ENCODE data around the gene CLBA1.
"Not testable (repeated sequence)": the region's sequence is repeated elsewhere in the genome, so short reads cannot be mapped to it uniquely, and the experiment has no call there.

The CLBA1 gene

GRCh38 chr14:104947881-104948735 is 37.5 kb upstream of the CLBA1 start:
- not testable (repeated sequence) for DNase-seq (ENCODE audit: low spot score)

DNA sequence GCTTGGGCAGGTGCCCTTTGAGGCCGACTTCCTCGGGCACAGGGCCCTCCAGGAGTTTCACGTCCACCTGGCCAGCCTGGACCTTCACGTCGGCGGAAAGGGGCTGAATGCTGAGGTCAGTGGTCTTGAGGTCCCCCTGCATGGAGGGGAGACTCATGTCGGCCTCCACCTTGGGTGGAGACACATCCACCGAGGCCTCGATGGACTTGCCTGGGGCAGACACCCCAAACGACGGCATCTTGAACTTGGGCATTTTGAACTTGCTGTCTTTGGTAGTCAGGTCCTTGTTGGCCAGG is 36.9 kb upstream of the CLBA1 start:
- no peak for DNase-seq (ENCODE audit: low spot score)

GRCh38 chr14:104949406-104949955 is 36.1 kb upstream of the CLBA1 start:
- not testable (repeated sequence) for DNase-seq (ENCODE audit: low spot score)

- DNase-seq (ENCODE audit: low spot score), result no peak
Measured at GRCh38 chr14:104950021-104950420, 35.6 kb upstream of the CLBA1 start.

- not testable (repeated sequence) for DNase-seq (ENCODE audit: low spot score)
Measured at GRCh38 chr14:104950701-104951100, 34.9 kb upstream of the CLBA1 start.

GRCh38 chr14:104951863-104952657 is 33.5 kb upstream of the CLBA1 start:
- not testable (repeated sequence) for DNase-seq (ENCODE audit: low spot score)

- DNase-seq (ENCODE audit: low spot score), result no peak
Measured at GRCh38 chr14:104953097-104953496, 32.5 kb upstream of the CLBA1 start.

DNA sequence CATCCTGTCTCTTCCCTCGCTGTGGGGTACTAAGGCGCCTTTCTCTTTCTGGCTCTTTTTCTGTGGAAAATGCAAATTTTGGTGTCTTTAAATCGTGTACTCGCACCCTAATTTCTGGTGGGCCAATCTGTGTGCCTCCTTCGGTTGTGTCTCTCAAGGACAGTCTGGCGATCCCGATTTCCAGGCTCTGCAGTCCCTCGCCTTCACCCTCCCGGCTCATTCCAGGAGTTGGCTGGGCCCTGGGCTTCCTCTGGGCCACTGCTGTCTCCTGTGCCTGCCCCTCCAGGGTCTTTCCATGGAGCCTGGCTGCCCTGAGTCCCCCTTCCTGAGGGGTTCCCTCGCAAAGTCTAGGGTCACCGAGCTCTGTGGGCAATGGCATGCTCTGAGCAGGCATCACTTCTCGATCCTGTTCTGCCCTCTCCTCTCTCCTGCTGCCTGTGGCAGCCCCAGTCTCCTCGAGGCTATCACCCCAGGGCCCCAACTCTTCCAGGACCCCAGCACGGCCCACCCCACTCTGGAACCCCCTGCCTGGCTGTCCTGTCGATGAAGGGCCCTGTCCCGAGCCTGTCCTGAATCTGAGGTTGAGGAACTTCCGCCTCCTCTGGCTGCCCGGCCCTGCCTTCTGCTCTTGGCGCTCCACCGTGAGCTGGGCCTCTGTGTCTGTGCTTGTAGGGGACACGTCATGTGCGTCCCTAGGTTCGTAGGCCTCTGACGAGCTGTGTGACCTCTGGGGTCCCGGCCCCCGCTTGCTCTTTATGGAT is 31.5 kb upstream of the CLBA1 start:
- DNase-seq (ENCODE audit: low spot score), result no peak

DNA sequence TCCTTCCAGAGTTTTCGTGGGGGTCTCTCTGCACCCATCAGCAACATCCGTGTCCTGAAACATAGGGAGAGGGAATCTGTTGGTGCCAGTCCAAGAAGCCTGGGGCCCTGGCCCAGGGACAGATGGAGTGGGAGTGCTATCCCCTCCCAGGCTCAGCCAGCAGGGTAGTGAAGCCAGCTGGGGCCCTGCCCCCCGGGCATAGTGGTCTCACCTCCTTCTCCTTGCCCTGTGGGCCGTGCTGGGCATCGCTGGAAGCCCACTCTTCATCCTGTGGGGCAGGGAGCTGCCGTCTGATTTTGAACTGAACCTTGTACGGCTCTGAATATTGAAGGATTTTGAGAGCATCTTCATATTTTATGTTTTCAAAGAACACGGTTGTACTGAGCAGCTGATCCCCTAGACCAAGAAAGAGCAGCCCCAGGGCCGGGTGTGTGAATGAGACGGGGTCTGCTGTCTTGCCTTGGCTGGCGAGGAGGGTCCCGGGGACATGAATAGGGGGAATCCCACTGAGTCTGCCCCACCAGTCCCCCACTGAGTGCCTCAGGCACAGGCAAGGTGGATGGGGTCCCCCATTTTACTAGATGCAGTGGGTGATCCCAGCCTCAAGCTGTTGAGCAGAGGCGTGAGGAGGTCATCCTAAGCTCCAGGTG is 30.7 kb upstream of the CLBA1 start:
- DNase-seq (ENCODE audit: low spot score), result no peak

- DNase-seq (ENCODE audit: low spot score), result no peak
Measured at GRCh38 chr14:104955396-104955770, 30.2 kb upstream of the CLBA1 start.

DNA sequence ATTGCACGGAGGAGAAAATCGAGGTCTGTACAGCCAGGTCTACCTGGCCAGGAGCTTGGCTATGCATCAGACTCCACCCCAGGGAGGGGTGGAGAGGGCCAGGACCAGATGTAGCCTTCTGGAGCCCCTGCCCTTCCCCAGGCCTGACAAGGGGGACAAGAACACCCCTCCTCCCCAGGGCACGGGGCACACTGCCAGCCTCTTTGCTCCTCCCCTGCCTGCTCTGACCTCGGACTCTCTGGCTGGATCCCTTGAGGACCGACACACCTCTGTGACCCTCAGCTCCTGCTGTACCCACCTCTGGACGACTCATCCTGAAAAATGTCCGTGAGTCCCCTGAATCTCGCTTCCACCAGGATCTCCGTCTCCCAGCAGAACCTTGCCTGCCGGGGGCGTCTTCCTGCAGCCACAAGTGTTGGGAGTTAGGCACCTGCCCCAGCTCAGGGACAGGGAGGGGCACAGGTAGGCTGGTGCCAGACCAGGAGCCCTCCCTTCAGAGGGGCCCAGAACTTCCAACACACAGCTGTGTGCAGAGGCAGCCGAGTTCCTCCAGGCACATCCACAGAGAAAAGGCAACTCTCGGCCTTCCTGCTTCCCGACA is 29.2 kb upstream of the CLBA1 start:
- DNase-seq (ENCODE audit: low spot score), result no peak

DNA sequence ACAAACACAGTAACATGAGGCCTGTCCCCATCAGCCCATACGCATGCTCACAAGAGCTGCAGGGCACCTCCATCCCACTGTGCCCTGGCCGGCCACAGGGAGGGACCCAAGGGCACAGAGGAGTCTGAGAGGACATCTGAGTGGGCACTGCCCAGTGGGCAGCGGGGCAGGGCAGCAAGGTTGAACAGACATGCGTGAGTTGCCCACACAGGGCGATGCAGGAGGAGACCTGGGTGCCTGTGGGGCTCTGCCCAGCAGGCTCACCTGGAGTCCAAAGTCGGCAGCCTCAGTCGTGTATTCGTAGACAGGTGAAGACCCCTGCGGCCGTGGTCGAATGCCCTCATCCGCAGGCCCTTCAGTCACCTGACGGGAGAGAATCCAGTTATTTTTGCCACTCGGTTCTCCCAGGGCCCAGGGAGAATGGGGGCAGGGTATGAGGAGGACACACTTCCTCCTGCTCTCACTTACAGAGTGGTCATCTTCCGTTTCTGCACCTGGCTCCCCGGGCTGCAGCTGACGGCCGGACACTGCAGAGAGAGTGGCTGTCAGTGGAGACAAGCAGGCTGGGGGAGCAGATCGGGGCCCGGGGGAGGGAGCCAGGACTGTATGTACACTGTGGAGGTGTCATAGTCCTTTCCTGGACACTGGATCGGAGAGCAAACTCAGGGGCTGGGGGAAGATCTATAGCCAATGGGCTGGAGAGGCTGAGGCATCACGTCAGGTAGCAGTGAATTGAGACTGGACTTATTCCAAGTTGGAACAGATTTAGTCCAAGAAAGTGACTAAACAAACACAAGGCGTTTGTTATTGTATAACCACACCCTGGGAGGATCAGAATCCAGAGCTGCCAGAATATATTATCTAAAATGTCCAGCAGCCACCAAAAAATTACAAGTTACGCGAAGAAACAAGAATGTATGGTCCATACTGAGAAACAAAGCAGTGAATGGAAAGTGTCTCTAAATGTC is 28.2 kb upstream of the CLBA1 start:
- no peak for DNase-seq (ENCODE audit: low spot score)

DNA sequence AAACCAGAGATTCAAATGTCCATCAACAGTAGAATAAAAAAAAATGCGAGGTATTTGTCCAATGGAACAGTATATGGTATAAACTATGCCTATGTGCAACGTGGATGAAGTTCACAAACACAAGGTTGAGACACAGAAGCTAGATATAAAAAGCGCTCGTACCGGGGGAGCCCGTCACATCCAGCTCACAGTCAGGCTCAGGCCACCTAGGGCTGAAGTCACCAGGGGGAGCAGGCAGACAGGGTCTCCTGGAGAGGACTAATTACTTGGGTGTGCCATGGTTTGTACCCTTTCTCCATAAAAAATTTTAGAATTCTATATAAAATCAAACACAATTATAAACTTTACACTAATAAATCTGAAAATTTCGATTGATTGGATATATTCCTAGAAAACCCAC is 21.0 kb upstream of the CLBA1 start:
- DNase-seq (ENCODE audit: low spot score), result no peak

- no peak for DNase-seq (ENCODE audit: low spot score)
Measured at GRCh38 chr14:104965561-104966231, 19.9 kb upstream of the CLBA1 start.

DNA sequence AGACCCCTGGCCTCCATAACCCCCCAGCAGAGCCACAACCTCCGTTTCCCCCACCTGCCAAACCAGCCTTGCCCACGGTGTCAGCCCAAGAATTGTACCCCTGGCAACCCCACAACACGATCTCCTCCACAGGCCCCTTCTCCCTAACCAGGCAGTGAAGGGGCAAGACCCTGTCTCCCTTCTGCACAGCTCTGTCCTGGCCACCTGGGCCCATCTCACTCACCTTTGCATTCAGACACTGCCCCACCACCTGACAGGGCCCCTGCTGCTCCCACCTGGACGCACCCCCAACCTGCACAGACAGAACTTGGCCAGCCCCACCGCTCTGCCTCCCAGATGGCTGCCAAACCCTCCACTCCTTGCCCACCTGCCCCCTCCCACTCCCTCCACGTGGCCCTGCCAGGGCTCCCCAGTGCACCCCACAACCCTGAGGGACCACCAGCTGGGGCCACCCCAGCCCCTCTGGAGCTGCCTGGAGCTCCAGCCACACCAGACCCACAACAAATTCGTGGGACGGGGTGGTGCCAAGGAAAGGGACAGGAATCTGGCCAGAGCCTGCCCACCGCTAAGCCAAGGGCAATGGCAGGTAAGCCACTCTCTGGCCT is 19.2 kb upstream of the CLBA1 start:
- DNase-seq (ENCODE audit: low spot score), result no peak

- no peak for DNase-seq (ENCODE audit: low spot score)
Measured at GRCh38 chr14:104966981-104967385, 18.6 kb upstream of the CLBA1 start.

DNA sequence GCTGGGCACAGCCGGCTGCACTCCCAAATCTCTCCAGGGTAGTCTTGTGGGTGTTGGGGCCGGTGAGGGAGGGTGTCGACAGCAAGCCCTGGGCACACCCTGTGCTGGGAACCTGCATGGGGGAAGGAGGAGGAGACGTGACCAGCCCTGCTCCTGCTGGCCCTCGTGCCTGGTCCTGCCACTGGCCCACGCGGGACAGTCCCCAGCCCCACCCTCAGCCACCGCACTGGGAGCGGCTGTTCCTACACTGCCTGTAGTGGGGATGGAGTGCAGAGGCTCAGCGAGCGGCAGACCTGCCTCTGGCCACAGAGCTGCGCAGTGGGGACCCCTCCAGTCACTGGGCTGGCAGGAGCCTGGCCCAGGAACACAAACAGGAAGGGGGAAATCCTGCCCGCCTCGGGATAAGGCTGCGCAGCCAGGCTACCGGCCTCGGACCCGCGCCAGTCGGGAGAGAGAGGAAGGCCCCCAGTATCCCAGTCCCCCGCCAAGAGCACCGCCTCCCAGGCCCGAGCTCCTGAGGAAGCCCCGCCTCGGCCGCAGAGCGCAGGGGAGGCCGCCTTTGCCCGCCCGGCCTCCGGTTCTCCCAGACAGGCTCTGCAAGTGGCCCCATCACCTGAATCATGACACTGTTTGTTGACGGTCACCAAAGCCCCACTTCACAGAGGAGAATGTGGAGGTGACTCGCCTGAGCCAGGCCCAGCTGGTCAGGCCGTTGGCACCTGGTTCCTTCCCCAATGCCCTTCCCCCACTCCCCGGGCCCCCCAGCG is 18.0 kb upstream of the CLBA1 start:
- no peak for DNase-seq (ENCODE audit: low spot score)

DNA sequence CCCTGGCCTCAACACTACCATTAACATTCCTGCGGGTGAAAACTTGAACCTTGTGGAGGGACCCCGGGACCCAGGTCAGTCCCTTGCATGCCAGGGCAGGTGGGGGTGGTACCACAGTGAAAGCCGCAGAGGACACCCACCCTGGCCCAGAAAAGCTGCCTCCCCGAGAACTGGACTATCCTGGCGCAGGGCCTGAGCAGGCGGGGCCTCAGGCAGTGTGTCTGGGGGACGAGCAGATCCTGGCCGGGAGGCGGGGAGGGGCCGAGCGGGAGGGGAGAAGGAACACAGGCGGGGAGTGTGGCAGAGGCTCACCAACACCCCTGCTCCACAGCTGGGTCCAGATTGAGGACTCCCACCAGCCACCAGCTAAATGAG is 17.4 kb upstream of the CLBA1 start:
- no peak for DNase-seq (ENCODE audit: low spot score)

Data from HuH-7 (cell line).